GM13976 (cell line): ENCODE measurements around the gene PPP1CC.
A peak's percentile ranks its signal among the peaks of the same experiment; 100 is the strongest.
"Not testable (repeated sequence)": the region's sequence is repeated elsewhere in the genome, so short reads cannot be mapped to it uniquely, and the experiment has no call there.

Experiments used
- DNase-seq: peaks from one replicate; pipeline ENCODE4 v3.0.0; 2012; ENCODE audit warnings: low spot score
- CTCF ChIP-seq: IDR thresholded peaks from 2 replicates; pipeline ENCODE4 v1.5.1; 2012; ENCODE audit warnings: borderline replicate concordance, mild to moderate bottlenecking; ENCODE audit not compliant: insufficient read depth; ENCODE audit errors: extremely low read depth, missing control alignments, control extremely low read depth
- in situ Hi-C: fragments of 300-500 bp; cut with MboI; formaldehyde crosslinking; loops from one replicate; pipeline ENCODE4 v1.12.0; 2022; ENCODE audit warnings: low sequenced_read_pairs, mixed read lengths, inconsistent platforms; ENCODE audit not compliant: unreplicated experiment

Gene PPP1CC

GRCh38 chr12:110739894-110740293 lies 2.8 kb downstream of the PPP1CC start:
- TF ChIP-seq CTCF: no peak
- in situ Hi-C loops: no loop called here
- DNase-seq: peak; percentile 38

- no peak for TF ChIP-seq CTCF
- no peak for DNase-seq
- in situ Hi-C loops: no loop called here
These were observed 3.2 kb downstream of the PPP1CC start for GRCh38 chr12:110739488-110739887.

GRCh38 chr12:110737532-110737931 lies 5.2 kb downstream of the PPP1CC start:
- DNase-seq: no peak
- in situ Hi-C loops: no loop called here

GRCh38 chr12:110737016-110737415 lies 5.7 kb downstream of the PPP1CC start:
- not testable (repeated sequence) for DNase-seq

More at GRCh38 chr12:110737532-110737931, 5.2 kb downstream of the PPP1CC start:
- no peak for TF ChIP-seq CTCF

GRCh38 chr12:110733900-110734299 lies 8.8 kb downstream of the PPP1CC start:
- TF ChIP-seq CTCF: no peak
- in situ Hi-C loops: no loop called here
- no peak for DNase-seq

More at GRCh38 chr12:110737016-110737415, 5.7 kb downstream of the PPP1CC start:
- in situ Hi-C loops: not testable (repeated sequence)

GRCh38 chr12:110733089-110733715 lies 9.5 kb downstream of the PPP1CC start:
- no peak for TF ChIP-seq CTCF
- no peak for DNase-seq
- in situ Hi-C loops: no loop called here

- TF ChIP-seq CTCF: no peak
- no peak for DNase-seq
- in situ Hi-C loops: no loop called here
These were observed 10.1 kb downstream of the PPP1CC start for GRCh38 chr12:110732572-110732971.
